MM.1S (cell line): ENCODE results near the gene RAPGEF4.

Experiments
- CTCF ChIP-seq: fragments of 300-600 bp; sonication (generic); IDR thresholded peaks from 2 replicates; pipeline ENCODE4 v1.5.1; 2016; ENCODE audit warnings: antibody characterized with exemption, low read length, mixed read lengths
- EZH2phosphoT487 ChIP-seq: fragments of 300-600 bp; sonication (generic); IDR thresholded peaks from 2 replicates; pipeline ENCODE4 v1.6.1; 2018; ENCODE audit warnings: antibody characterized with exemption, low read length

DNA sequence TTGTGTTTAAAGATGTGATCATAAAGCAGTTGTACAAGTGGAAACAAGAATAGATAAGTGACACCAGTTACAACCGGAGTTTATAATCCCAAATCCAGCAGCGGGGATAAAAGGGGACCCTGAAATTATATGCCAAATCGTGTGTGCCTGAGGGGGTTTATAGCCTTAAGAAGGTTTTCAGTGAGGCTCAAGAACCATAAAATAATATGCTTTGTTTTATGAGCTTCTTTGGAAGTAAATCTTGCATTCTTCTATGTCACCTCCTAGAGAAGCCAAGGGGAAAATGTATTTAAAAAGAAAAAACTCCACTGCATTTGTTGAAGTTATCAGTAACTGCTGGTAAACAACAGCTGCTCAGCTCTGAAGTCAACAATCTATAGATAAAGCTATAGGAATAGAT is 314.2 kb downstream of the RAPGEF4 start:
- TF ChIP-seq CTCF (no peak), EZH2phosphoT487 (no peak)
